ENCODE data around the gene AIPL1.

DNA sequence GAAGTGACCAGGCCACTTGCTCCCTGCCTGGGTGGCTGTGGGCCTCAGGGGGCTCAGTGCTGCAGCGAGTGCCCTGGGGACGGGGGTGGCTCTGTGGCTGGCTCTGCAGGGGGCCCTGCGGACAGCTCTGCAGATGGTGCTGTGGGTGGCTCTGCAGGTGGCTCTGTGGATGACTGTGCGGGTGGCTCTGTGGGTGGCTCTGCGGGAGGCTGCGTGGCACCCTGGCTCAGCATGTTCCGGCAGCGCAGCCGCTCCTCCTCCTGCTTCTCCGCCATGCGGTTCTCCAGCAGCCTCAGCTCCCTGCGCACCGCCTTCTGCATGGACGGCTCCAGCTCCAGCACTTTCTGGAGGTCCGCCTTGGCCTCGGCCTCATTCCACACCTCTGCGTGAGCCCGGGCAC lies 9.5 kb downstream of the AIPL1 start:
- TF ChIP-seq POLR2A (IDR thresholded peaks at IDR 0.05; ENCODE audit: low read depth, low read length): no peak
- no peak for TF ChIP-seq POLR2AphosphoS5 (IDR thresholded peaks at IDR 0.05; ENCODE audit: low read depth, low read length)
- TF ChIP-seq TAF1 (IDR thresholded peaks at IDR 0.05; ENCODE audit: low read depth, low read length): no peak
- TF ChIP-seq PAX5 (IDR thresholded peaks at IDR 0.05; ENCODE audit: insufficient read depth, low read length, severe bottlenecking): no peak
- no peak for TF ChIP-seq POU2F2 (IDR thresholded peaks at IDR 0.05; ENCODE audit: low read depth, low read length)

Measured in GM12891 (cell line).